Parietal lobe (tissue), 1 donor: ENCODE measurements around the gene LPAR4. TPM values are rescaled to one million over a fixed set of nuclear protein-coding genes. Genes with fewer than 3 reads are reported as not detected.

ENCODE experiments used
- total RNA-seq: library from RNA; depleted of rRNA; stranded (reverse); fragments of >200 nt; gene quantifications from one replicate; pipeline ENCODE4 v1.2.3, GENCODE V29; 2014

LPAR4 gene
- total RNA-seq = 3.8 TPM

GRCh38 chrX:78747489-78747888, at the start of gene LPAR4:
LPAR4 (plus strand) TSS chrX:78747720; CDS start chrX:78754870, 7,150 bp downstream.

Other genes starting within 250 kb of the LPAR4 start
- gene RTL3, start 88.4 kb upstream of the LPAR4 start, total RNA-seq = not detected
- not detected for gene P2RY10, start 197.7 kb downstream of the LPAR4 start, total RNA-seq